ENCODE data around the gene GTF2IRD1.
"Not testable (repeated sequence)": the region's sequence is repeated elsewhere in the genome, so short reads cannot be mapped to it uniquely, and the experiment has no call there.

GTF2IRD1 gene

GRCh38 chr7:74483402-74484336 is 30.0 kb downstream of the GTF2IRD1 start:
- no peak for TF ChIP-seq CTCF (IDR thresholded peaks at IDR 0.05; ENCODE audit: control insufficient read depth, extremely low read depth, insufficient read depth)
- H3K4me3 ChIP-seq (ENCODE audit: low read depth, low read length) = peak overlapping the region; percentile 2; the same call in 1 of the 2 replicates
- DNase-seq (ENCODE audit: low read depth) = no peak

- H3K4me3 ChIP-seq (ENCODE audit: low read depth, low read length) = no peak overlapping the region
- no peak for TF ChIP-seq CTCF (IDR thresholded peaks at IDR 0.05; ENCODE audit: control insufficient read depth, extremely low read depth, insufficient read depth)
- DNase-seq (ENCODE audit: low read depth) = no peak
Measured at GRCh38 chr7:74485611-74486010, 31.9 kb downstream of the GTF2IRD1 start.

GRCh38 chr7:74488518-74489030 is 34.9 kb downstream of the GTF2IRD1 start:
- not testable (repeated sequence) for DNase-seq (ENCODE audit: low read depth); H3K4me3 ChIP-seq (ENCODE audit: low read depth, low read length)

GRCh38 chr7:74489997-74490945 is 36.6 kb downstream of the GTF2IRD1 start:
- DNase-seq (ENCODE audit: low read depth) = no peak
- TF ChIP-seq CTCF (IDR thresholded peaks at IDR 0.05; ENCODE audit: control insufficient read depth, extremely low read depth, insufficient read depth) = no peak
- no peak overlapping the region for H3K4me3 ChIP-seq (ENCODE audit: low read depth, low read length)

- not testable (repeated sequence) for H3K4me3 ChIP-seq (ENCODE audit: low read depth, low read length); DNase-seq (ENCODE audit: low read depth)
Measured at GRCh38 chr7:74491490-74491889, 37.8 kb downstream of the GTF2IRD1 start.

GRCh38 chr7:74493295-74493694 is 39.6 kb downstream of the GTF2IRD1 start:
- no peak for DNase-seq (ENCODE audit: low read depth)
- TF ChIP-seq CTCF (IDR thresholded peaks at IDR 0.05; ENCODE audit: control insufficient read depth, extremely low read depth, insufficient read depth) = no peak
- no peak overlapping the region for H3K4me3 ChIP-seq (ENCODE audit: low read depth, low read length)

- TF ChIP-seq CTCF (IDR thresholded peaks at IDR 0.05; ENCODE audit: control insufficient read depth, extremely low read depth, insufficient read depth) = no peak
- no peak for DNase-seq (ENCODE audit: low read depth)
Measured at GRCh38 chr7:74494076-74494548, 40.4 kb downstream of the GTF2IRD1 start.

More at GRCh38 chr7:74494076-74494548, 40.4 kb downstream of the GTF2IRD1 start:
- H3K4me3 ChIP-seq (ENCODE audit: low read depth, low read length) = no peak overlapping the region

All from LNCaP clone FGC (cell line).